ENCODE data around the gene NOC2L.

Gene NOC2L

DNA sequence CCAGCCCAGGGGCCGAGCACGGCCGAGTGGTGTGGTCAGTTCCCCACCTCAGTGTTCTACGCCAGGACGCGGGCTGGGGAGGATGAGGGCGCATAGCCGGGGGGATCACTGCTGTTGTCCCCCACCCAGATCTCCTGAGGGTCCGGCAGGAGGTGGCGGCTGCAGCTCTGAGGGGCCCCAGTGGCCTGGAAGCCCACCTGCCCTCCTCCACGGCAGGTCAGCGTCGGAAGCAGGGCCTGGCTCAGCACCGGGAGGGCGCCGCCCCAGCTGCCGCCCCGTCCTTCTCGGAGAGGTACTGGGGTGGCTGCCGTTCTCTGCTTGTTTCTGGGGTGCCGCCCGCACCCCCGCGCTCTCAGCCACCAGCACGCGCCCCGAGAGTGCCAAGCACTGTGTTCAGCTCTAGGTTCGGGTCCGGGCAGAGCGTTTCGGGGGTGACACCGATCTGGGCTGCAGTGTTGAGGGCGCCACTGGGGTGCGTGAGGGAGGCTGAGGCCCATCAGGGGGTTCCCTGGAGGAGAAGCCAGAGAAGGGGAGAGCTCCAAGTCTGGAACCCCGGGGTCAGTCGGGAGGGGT is 18.0 kb downstream of the NOC2L start:
- DNase-seq: no peak

DNA sequence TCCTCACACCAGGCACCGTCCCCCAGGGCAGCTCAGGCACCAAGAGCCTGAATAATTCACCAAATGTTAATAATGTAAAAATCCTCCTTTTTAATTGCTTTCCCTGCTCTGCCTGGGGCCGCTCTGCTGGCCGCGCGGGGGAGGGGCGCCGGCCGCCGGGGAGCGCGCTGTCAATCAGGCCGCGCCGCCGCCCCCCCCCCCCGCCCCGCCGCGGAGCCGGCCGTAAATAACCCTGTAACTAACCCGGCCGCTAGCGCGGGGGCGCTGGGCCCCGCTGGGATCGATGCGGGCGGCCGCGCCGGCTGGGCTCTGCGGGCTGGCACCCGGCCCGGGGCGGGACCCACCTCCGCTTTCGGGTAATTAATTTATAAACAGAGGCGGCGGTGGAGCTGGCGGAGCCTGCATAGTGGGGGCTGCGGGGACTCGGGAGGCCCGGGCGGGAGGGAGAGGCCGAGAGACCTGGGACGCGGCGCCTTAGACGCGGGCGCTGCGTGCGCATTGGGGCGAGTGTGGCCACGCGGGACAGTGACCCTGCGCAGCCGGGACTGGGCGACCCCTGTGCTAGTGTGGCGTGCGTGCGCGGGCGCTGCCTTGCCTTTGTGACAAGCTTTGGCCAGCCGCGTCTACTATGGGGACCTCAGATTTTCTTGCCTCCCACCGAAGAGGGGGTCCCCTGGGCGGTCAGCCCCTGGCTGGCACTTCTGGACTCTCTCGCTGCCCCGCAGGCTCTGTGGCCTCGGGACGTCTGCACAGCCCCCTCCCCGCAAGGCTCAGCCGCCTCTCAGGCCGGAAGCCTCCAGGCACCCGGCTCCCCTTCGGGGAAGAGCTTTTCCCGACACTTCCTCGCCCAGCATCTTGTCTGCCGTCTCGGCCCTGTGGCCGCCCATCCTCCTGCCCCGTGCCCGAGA is 18.7 kb downstream of the NOC2L start:
- peak; percentile 47 for DNase-seq

- DNase-seq: no peak
Observed at GRCh38 chr1:939511-940106, 19.4 kb downstream of the NOC2L start.

DNA sequence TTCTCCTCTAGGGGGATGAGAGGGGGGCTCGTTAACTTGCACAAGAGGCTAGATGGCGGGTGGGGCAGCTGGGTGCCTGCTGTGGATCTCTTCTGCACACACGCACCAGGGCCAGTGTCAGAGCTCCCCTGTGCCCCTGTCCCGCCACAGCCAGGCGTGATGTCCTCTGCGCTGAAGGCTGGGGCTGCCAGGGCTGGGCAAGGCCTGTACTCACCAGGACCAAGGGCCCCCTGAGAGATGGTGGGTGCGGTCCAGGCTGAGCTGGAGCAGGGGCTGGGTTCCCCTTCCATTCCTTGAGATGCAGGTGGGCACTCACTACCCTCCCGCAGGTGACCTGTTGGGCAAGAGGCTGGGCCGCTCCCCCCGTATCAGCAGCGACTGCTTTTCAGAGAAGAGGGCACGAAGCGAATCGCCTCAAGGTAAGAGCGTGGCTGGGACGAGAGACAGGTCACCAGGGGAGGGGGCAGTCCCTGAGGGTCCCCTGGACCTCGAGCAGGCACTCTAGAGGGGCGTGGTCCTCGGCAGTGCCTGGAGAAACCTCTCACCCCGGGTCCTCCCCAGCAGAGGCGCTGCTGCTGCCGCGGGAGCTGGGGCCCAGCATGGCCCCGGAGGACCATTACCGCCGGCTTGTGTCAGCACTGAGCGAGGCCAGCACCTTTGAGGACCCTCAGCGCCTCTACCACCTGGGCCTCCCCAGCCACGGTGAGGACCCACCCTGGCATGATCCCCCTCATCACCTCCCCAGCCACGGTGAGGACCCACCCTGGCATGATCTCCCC is 20.2 kb downstream of the NOC2L start:
- no peak for DNase-seq

GRCh38 chr1:938088-938683 is 20.9 kb downstream of the NOC2L start:
- no peak for DNase-seq

GRCh38 chr1:937521-937920 is 21.5 kb downstream of the NOC2L start:
- DNase-seq: no peak

GRCh38 chr1:936348-937264 is 22.4 kb downstream of the NOC2L start:
- no peak for DNase-seq

DNA sequence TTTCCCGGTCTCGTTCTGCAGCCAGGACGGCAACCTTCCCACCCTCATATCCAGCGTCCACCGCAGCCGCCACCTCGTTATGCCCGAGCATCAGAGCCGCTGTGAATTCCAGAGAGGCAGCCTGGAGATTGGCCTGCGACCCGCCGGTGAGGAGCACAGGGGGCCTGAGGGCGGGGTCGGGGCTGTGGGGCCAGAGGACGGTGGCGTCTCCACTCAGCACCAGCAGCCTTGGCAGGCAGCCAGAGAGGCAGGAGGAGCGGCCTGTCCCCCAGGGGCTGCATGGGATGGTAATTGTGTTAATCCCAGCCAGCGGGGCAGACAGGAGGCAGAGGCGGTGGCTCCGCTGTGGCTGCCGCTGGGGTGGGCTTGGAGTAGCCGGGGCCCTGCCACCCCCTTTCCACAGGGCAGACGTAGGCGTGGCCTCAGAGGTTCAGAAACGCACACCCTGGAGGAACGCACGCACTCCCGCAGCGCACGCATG is 23.3 kb downstream of the NOC2L start:
- peak; percentile 75 for DNase-seq

- DNase-seq: no peak
Observed at GRCh38 chr1:934991-935750, 23.9 kb downstream of the NOC2L start.

- no peak for DNase-seq
Observed at GRCh38 chr1:933603-933940, 25.5 kb downstream of the NOC2L start.

DNA sequence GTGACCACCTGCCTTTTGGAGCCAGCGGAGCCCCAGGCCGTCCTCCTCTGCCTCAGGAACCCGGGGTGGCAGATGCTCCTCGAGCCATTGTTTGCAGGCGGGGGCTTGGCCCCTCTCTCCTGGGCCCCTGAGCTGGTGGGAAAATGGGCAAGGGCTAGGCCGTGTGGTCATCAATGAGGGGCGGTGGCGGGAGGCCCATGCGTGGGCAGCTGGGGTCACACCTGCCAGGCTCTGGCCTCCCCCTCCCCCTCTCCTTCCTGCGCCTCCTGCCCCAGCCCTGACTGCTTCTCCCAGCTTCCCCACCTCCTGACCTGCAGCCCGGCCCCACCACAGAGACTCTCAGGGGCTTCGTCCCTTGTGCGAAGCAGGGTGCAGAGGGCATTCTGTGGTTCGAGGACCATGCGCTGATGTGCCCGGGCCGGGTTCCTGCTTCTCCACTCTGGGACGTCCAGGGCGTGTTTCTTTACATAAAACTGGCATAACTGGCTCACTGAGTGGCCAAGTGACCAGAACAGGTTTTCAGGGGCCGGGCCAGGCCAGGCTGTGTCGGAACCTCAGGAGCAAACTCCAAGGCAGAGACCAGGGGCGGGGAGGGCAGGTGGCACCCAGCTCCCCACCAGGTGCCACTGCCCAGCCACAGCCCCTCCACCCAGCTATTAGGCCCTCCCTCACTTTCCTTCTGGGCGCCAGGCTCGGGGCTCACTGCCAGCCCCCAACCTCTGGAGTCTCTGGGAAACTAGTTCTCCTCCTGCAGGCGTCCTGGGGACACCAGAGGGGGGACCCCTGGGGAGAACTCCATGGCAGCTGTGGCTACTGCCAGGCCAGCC is 26.1 kb downstream of the NOC2L start:
- DNase-seq: no peak

DNA sequence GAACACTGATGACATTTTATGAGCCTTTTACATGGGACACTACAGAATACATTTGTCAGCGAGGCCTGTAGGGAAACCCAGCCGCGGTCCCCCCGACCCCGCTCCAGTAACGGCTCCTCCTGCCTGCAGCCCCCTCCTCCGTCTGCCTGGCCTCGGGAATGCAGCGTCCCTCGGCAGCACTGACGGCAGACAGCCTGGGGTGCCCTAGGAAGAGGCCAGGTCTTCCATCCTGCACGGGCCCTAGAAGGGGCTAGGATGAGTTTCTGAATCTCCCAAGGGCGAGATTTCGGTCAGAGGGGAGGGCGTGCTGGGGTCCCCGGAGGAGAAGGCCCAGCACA is 26.9 kb downstream of the NOC2L start:
- DNase-seq: no peak

DNA sequence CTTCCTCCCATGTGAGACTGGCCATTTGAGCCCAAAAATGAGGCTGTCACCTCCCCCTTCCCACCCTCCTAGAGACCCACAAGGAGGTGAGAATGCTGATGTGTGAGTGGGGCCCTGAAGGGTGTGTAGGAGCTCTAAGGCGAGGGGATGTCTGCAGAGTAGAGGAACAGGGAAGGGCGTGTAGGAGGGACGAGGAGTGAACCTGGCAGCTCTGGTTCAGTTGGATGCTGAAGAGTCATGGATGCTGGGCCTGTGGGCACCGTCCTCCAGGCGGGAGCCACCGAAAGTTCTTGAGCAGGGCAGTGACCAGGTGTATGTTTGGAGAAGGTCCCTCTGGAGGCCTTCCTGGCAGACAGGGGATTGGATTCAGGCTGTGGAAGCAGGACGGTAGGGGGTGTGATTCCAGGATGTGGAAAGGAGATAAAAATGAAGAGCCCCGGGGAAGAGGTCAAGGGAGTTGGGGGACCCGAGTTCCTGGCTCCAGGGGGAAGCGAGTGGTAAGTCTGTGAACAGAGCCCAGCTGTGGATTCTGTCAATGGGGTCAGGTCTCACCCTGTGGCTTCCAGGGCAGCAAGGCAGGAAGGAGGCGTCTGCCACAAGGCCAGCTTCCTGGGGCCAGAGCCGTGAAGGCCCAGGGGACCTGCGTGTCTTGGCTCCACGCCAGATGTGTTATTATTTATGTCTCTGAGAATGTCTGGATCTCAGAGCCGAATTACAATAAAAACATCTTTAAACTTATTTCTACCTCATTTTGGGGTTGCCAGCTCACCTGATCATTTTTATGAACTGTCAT is 27.5 kb downstream of the NOC2L start:
- no peak for DNase-seq

DNA sequence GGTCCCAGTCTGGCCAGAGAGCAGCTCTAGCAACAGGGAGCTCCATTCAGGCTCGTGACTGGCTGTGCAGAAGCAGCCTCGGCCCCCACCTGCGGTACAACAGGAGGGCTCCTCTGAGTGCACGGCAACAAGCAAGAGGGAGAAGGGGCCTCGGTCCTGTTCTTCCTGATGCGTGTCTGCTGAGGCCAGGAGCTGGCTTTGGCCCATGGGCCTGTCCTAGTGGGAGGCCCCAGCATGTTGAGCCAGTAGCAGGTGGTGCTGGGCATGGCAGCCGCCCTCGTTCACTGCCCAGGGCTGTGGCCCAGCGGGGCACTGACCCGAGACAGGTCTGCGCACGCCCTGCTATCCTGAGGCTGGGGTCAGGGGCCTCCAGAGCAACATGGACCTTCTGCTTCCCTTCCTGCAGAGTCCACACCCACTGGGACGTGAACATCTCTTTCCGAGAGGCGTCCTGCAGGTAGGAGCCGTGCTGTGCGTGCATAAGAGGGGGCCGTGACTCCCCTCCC is 28.4 kb downstream of the NOC2L start:
- DNase-seq: no peak

- no peak for DNase-seq
Observed at GRCh38 chr1:929712-930632, 29.1 kb downstream of the NOC2L start.

GRCh38 chr1:928825-929661 is 30.0 kb downstream of the NOC2L start:
- no peak for DNase-seq

DNA sequence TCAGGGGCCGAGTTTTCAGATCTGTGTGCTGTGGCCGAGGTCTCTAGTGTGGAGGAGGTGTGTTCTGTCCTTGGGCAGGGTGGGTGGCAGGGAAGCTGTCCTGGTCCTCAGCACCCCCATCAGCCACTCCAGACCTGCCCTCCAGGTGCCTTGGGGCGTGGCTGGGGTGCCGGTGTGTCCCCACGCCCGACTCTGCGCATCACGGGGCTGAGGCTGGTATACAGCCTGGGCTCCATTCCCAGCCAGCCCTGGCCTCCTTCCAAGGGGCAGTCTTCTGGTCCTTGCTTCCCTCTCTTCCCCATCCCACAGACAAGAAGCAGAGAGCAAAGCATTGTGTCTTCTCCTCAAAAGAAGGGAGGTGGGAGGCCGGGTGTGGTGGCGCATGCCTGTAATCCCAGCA is 31.3 kb downstream of the NOC2L start:
- DNase-seq: no peak
